HG02759 (cell line): Measurements from ENCODE around the gene ABCC1.
"Not testable (repeated sequence)": the region's sequence is repeated elsewhere in the genome, so short reads cannot be mapped to it uniquely, and the experiment has no call there.

Source experiments
- ATAC-seq: cut with Tn5 transposase; IDR thresholded peaks from one replicate; pipeline ENCODE4 v1.9.1; 2021; ENCODE audit warnings: mild to moderate bottlenecking, moderate library complexity; ENCODE audit not compliant: unreplicated experiment

ABCC1 gene

DNA sequence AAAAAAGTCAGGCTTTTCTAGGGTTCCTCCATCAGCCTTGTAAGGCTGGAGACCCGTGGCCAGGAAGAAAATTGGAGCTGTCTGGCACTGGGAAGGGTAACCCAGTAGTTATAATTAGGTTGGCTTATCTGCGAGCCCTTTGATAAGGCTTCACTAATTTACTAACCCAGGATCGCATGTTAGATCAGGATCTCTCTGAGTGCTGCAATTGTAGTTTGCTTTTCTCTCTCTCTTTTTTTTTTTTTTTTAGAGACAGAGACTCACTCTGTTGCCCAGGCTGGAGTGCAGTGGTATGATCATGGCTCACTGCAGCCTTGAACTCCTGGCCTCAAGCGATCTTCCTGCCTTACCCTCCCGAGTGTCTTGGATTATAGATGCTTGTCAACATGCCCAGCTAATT lies 17.0 kb downstream of the ABCC1 start:
- no peak for ATAC-seq

DNA sequence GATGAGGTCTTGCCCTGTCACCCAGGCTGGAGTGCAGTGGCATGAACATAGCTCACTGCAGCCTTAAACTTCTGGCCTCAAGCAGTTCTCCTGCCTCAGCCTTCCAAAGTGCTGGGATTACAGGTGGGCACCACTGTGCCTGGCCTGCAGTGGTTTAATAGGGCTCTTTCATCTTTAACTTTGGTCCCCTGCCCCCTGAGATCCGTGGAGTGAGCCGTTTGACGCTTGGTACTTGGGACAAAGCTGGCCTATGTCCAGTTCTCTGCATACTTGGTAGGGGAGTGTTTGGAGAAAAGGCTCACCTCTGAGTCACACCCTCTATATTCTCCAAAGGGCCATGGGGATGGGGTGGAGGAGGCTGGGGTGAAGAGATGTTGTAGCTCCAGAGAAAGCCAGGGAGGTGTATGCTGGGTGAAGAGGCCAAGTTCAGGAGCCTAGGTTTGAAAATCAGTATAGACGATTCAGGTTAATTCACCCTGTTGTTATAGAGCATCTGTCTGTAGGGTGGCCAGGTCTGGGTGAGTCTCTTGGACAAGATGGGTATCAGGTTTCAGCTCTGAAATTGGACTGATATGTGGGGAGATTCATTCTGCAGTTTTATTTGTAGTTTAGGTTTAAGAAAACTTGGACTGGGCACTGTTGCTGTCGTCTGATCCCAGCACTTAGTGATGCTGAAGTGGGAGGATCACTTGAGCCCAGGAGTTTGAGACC lies 17.6 kb downstream of the ABCC1 start:
- ATAC-seq: no peak

DNA sequence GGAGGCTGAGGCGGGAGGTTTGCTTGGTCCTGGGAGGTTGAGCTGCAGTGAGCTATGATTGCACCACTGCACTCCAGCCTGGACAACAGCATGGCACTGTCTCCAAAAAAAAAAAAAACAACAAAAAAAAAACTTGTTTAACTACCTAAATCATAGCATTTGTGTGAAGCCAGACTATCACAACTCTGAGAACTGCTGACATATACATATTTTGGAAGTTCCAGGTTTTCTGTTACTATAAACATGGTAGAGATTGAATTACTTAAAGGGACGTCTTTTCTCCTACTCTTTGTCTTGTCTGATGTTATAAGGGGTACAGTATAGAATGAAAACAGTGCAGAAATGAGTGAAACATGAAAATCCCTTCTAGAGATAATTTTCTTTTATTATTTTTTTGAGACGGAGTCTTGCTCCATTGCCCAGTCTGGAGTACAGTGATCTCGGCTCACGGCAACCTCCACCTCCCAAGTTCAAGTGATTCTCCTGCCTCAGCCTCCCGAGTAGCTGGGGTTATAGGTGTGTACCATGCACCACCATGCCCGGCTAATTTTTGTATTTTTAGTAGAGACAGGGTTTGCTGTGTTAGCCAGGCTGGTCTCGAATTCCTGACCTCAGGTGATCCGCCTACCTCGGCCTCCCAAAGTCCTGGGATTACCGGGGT lies 18.4 kb downstream of the ABCC1 start:
- ATAC-seq: no peak

DNA sequence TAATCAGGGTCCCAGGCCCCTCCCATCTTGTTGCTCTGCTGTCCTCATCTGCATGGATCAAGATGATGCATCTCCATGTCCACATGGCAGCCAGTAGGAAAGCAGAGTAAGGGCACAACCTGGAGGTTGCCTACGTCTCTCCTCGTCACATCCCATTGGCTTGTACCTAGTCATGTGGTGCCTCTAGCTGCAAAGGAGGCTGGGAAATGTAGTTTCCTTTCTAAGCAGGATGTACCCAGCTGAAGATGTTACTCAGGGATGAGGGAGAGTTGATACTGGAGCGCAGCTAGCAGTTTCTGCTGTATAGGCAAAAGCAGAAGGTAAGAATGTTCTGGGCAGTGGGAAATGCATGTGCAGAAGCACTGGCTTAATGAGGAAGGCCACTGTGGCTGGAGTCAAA lies 20.8 kb downstream of the ABCC1 start:
- ATAC-seq: no peak

DNA sequence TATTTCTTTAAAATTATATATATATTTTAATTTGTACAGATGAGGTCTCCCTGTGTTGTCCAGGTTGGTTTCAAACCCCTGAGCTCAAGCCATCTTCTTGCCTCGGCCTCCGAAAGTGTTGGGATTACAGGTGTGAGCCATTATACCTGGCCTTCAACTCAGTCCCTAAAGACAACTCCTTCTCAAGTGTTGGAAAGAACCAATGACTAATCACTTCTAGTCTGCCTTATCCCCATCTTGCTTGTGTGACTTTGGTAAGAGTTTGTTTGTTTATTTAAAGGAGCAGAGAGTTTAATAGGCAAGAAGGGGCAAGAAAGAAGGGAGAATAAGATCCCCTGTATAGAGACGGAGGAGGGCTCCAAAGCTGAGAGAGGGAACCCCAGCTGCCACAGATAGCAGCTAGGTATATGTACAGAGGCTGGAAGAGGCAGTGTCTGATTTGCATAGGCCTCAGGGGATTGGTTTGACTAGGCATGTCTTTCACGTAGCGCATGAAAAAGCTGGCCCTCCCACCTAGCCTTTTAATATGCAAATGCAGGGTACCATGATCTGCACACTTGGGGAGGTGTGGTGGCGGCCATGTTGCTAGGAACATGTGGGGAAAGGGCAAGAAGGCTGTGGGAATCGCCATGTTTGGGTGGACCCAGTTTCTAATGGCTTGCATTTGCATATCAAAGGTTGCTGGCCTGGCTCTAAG lies 21.5 kb downstream of the ABCC1 start:
- no peak for ATAC-seq

DNA sequence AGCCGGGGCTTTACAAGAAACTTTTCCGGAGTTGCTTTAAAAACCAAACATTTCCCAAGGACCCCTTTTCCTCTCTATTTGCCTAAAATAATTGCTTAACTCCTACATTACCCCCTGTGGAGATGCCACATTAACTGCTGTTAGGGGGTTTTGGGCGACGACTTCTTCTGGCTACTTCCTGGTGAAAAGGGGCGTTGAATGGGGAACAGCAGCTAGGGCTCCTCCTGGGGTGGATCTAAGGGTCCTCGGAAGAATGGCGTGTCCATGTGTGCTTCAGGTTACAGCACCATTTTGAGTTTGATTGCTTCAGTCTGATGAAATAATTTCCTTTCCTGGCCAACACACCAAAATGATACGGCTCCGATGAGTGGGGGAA lies 22.0 kb downstream of the ABCC1 start:
- no peak for ATAC-seq

DNA sequence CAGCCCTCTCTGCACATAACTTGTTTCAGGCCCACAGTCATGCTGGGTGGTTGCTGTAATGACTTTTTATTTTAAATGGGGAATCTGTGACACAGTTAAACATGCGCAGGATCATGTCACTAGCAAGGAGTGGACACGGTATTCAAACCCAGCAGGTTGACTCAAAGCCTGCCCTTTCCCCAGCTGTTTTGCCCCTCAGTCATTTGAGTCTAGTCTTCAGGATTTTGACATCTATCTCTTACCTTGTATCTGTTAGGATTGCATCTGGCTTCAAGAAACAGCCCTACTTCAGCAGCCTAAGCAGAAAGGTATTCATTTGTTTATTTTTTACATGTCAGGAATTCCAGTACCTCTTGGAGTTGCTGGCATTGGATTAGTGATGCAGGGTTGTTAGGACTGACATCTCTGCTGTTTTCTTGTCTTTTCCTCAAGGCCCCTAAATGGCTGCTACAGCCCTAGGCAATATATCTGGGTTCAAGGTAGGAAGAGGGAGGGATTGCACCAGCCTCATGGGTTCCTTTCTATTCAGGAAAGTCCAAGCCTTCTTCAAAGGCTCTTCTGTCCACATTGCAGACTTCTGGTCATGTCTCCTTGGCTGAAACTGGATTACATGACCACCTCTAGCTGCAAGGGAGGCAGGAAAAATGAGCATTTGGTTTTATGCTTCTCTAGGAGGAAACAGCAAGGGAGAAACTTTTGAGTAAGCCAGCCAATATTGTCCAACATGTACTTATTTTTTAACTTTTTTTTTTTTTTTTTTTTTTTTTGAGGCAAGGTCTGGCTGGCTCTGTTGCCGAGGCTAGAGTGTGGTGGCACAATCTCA lies 22.8 kb downstream of the ABCC1 start:
- no peak for ATAC-seq

DNA sequence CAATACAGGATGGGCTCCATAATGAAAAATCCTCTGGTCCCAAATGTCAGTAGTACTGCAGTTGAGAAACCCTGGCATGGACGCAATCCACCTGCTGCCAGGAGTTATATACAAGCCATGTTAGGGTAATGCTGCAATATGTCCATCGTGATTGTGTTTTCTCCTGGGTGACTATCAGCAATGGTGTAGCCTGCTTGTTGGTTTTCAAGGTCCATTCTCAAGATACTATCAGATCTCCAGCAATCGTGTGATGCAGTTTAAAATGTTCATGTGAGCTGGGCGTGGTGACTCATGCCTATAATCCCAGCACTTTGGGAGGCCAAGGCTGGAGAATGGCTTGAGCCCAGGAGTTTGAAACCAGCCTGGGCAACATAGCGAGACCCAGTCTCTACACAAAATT lies 24.0 kb downstream of the ABCC1 start:
- ATAC-seq: no peak

DNA sequence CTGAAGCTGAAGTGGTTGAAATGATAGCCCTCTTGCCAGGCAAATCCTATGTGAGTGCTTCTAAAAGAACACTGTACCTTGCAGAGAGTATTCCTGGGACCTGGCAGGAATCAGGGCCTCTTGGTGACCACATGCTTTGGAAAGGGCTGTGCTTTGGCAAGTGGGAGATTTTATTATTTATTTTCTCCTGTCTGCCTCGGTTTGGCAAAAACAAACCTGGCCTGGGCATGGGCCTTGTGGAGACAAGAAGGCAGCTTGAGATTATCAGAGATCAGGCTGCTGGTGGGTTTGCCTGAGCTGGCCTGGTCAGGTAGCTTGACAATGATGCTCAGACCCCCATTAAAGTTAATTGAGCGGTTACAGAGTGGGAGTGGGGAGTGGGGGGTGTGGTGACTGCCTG lies 24.6 kb downstream of the ABCC1 start:
- ATAC-seq: no peak

DNA sequence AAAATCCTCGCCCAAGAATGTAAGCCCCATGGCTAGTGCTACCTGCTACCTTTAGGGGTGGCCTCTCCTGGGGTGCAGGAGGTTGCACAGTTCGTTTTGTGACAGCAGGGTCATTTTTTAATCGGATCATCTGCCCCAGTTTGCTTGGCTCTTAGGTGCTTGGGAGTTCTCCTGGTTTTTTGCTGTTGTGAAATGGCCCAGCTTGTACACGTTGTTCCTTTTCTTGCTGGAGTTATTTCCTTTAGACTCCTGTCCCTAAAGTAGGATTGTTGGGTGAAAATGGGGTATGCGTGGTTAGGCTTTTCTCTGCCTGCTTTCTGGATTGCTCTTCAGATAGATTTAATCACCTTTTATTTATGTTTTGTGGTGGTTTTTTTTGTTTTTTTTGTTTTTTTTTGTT lies 25.8 kb downstream of the ABCC1 start:
- no peak for ATAC-seq

DNA sequence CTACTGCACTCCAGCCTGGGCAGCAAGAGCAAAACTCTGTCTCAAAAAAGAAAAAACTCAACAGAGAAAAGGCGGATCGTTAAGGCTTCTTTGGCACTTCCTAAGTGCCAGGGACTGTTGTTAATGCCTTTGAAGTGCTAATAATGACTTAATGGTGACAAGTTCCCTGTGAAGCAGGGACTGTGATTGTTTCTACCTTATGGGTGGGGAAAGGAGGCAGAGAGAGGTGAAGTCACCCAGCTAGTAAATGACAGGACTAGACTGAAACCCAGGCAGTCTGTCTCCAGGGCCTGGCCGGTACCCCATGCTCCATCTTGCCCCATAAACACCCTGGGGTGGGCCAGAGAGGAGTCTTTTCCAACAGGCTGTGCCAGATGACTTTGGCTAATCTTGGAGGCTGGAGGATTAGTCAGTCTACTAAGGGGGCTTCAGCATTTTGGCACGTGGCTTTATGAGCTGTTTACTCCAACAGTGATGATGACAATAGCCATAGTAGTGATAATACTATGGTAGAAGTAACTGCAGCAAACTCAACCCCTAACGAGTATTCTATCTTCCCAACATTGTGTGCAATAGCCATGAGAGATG lies 26.9 kb downstream of the ABCC1 start:
- ATAC-seq: no peak

DNA sequence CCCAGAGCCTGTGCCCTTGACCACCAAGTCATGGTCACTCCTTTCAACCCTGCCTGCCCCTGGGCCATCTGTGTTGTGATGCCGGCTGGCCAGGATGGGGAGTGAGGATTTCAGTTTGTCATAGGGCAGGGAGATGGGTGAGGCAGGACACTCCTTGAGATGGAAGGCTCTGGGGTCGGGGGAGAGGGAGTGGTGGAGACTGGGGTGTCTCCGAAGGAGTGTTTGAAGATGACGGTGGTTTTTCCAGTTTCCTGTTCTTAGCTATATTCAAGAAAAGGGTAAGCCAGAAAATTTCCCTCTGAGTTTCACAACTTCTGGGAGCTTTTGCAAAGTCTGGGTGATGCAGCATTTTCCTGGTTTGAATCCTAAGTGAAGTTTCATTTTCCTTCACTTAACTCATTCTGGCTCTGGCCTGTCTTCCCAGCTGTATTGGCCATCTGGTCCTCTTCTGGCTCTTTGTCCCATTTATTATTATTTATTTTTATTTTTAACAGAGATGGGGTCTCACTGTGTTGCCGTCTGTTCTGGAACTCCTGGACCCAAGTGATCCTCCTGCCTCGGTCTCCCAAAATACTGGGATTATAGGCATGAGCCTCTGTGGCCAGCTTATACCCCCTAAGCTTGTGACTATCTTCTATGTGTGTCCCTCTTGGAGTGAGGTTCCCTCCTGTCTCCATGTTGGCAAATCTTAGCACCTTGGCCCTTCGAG lies 27.7 kb downstream of the ABCC1 start:
- ATAC-seq: no peak

DNA sequence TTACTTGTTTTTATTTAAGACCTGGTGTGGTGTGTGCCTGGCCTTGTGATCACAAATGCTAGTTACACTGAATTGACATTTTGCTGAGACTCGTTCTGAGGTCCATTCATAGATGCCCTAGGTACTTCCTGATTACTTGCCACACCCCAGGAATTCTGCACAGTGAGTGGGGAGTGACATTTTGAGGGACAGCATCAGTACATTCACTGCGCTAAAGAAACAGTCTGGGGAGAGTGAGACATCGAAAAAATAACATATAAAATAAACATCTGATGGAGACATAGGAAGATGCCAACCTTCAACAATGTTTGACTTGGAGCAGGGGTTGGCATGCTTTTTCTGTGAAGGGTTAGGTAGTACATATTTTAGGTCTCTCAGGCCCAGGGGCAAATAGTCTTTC lies 30.4 kb downstream of the ABCC1 start:
- ATAC-seq: no peak

DNA sequence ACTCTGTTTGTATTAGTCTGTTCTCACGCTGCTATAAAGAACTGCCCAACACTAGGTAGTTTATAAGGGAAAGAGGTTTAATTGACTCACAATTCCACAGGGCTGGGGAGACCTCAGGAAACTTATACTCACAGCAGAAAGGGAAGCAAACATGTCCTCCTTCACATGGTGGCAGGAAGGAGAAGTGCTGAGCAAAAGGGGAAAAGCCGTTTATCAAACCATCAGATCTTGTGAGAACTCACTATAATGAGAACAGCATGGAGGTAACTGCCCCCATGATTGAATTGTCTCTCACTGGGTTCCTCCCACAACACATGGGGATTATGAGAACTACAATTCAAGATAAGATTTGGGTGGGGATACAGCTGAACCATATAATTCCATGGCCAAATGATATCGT lies 30.9 kb downstream of the ABCC1 start:
- ATAC-seq: no peak

DNA sequence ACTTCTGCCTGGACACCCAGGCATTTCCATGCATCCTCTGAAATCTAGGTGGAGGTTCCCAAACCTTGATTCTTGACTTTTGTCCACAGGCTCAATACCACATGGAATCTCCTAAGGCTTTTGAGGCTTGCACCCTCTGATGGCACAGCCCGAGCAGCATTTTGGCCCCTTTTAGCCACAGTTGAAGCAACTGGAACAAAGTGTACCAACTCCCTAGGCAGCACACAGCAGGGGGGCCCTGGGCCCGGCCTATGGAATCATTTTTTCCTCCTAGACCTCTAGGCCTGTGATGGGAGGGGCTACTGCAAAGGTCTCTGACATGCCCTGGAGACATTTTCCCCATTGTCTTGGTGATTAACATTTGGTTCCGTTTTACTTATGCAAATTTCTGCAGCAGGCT lies 32.0 kb downstream of the ABCC1 start:
- ATAC-seq: no peak

DNA sequence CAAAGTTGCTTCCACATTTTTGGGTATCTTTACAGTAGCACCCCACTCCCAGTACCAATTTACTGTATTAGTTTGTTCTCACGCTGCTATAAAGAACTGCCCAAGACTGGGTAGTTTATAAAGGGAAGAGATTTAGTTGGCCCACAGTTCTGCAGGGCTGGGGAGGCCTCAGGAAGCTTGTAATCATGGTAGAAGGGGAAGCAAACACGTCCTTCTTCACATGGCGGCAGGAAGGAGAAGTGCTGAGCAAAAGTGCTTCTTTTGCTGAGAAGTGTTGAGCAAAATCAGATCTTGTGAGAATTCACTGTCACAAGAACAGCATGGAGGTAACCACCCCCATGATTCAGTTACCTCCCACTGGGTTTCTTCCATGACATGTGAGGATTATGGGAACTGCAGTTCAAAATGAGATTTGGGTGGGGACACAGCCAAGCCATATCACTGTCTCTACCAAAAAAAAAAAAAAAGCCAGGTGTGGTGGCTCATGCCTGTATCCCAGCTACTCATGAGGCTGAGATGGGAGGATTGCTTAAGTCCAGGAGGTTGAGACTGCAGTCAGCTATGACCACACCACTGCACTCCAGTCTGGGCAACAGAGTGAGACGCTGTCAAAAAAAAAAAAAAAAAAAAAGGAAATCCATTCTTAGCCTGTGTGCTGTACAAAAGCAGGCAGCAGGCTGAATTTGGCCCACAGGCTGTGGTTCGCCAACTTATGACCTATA lies 32.9 kb downstream of the ABCC1 start:
- ATAC-seq: not testable (repeated sequence)

DNA sequence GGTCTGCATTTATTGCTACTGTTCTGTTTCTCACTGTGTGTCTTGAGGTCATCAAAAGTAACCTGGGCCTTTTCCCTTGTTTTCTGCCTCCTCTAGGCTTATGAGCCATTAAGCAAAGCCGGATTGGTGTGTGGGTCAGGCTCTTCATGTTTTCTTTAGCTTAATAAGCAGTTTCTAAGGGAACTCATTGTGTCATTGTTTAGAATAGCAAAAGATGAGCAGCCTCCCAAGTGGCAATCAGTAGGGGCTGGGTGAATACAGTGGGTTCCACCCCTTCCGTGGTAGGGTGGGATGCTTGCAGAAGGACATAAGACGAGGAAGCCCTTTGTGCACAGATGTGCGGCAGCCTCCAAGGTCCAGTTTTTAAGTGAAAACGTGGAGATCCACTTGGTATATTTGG lies 34.5 kb downstream of the ABCC1 start:
- no peak for ATAC-seq

DNA sequence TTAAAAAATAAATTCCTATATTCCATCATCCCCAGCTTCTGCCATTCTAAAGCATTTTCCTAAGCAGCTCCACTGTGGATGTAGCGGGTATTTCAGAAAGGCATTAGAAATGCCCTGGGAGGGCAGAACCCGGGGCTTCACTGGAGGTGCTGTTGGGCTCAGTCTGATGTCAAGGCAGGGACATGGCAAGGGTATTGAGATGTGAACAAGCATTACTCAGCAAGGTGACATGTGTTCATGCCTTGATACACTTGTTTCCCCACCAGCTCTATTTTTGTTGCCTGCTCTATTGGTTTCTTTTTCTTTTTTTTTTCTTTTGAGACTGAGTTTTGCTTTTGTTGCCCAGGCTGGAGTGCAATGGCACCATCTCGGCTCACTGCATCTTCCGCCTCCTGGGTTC lies 35.7 kb downstream of the ABCC1 start:
- no peak for ATAC-seq

DNA sequence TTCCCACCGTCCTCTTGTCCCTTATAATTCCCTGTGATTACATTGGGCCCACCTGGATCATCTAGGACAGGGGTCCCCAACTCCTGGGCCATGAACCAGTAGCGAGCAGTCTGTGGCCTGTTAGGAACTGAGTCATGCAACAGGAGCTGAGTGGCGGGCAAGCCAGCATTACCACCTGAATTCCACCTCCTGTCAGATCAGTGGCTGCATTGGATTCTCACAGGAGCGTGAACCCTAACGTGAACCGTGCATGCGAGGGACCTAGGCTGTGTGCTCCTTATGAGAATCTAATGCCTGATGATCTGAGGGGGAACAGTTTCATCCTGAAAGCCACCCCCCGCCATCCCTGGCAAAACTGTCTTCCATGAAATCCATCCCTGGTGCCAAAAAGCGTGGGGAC lies 36.8 kb downstream of the ABCC1 start:
- ATAC-seq: no peak
